Neural progenitor cell (in vitro differentiated cells): ENCODE results near the gene FAM174C. TPM values are rescaled to one million over a fixed set of nuclear protein-coding genes. Genes with fewer than 3 reads are reported as not detected.

Source experiments
- DNase-seq: peaks from one replicate; pipeline ENCODE4 v3.0.0-alpha.2; 2016; ENCODE audit warnings: low spot score
- H2AFZ ChIP-seq: fragments of 200-600 bp; sonication (generic); replicated peaks from 2 replicates; pipeline ENCODE4 v1.6.1; 2016; ENCODE audit warnings: antibody characterized with exemption
- H3F3A ChIP-seq: fragments of 200-600 bp; sonication (generic); 2 replicates; pipeline ENCODE4 v1.6.1; 2016; ENCODE audit warnings: antibody characterized with exemption, low read depth
- H3K27ac ChIP-seq: fragments of 200-600 bp; sonication (generic); 2 replicates; pipeline ENCODE4 v1.5.1; 2016; ENCODE audit warnings: mild to moderate bottlenecking
- H3K27me3 ChIP-seq: fragments of 200-600 bp; sonication (generic); 2 replicates; pipeline ENCODE4 v1.6.1; 2016; ENCODE audit warnings: mild to moderate bottlenecking, moderate library complexity
- H3K36me3 ChIP-seq: fragments of 200-600 bp; sonication (generic); 2 replicates; pipeline ENCODE4 v1.5.1; 2016
- H3K4me1 ChIP-seq: fragments of 200-600 bp; sonication (generic); 2 replicates; pipeline ENCODE4 v1.6.1; 2016; ENCODE audit warnings: mixed run types
- H3K4me2 ChIP-seq: fragments of 200-600 bp; sonication (generic); 2 replicates; pipeline ENCODE4 v1.6.1; 2016
- H3K4me3 ChIP-seq: fragments of 200-600 bp; sonication (generic); 2 replicates; pipeline ENCODE4 v1.5.1; 2016
- H3K79me2 ChIP-seq: fragments of 200-600 bp; sonication (generic); 2 replicates; pipeline ENCODE4 v1.6.1; 2016; ENCODE audit warnings: low read depth
- H3K9ac ChIP-seq: fragments of 200-600 bp; sonication (generic); 2 replicates; pipeline ENCODE4 v1.6.1; 2016
- H3K9me3 ChIP-seq: fragments of 200-600 bp; sonication (generic); 2 replicates; pipeline ENCODE4 v1.5.1; 2016; ENCODE audit warnings: low read depth
- H4K20me1 ChIP-seq: fragments of 200-600 bp; sonication (generic); 2 replicates; pipeline ENCODE4 v1.6.1; 2016; ENCODE audit warnings: low read depth
- H3K27ac Mint-ChIP-seq: 3 replicates; pipeline ENCODE4 v1.8.0; 2021; ENCODE audit warnings: mixed read lengths
- H3K27me3 Mint-ChIP-seq: 2 replicates; pipeline ENCODE4 v1.8.0; 2022; ENCODE audit warnings: low read depth, mild to moderate bottlenecking, inconsistent platforms, moderate library complexity, mixed read lengths; ENCODE audit not compliant: insufficient read depth
- H3K36me3 Mint-ChIP-seq: 3 replicates; pipeline ENCODE4 v1.8.0; 2021; ENCODE audit warnings: mixed read lengths
- H3K4me1 Mint-ChIP-seq: 3 replicates; pipeline ENCODE4 v1.8.0; 2021; ENCODE audit warnings: mixed read lengths
- H3K4me3 Mint-ChIP-seq: 3 replicates; pipeline ENCODE4 v1.8.0; 2021; ENCODE audit warnings: mild to moderate bottlenecking, moderate library complexity, mixed read lengths
- H3K9me3 Mint-ChIP-seq: 3 replicates; pipeline ENCODE4 v1.8.0; 2020; ENCODE audit warnings: mixed read lengths
- EZH2 ChIP-seq: fragments of 200-600 bp; sonication (generic); IDR thresholded peaks from 2 replicates; pipeline ENCODE4 v1.6.1; 2017; ENCODE audit warnings: antibody characterized with exemption, mild to moderate bottlenecking, moderate library complexity
- EZH2phosphoT487 ChIP-seq: fragments of 200-600 bp; sonication (generic); IDR thresholded peaks from 2 replicates; pipeline ENCODE4 v1.6.1; 2017; ENCODE audit warnings: antibody characterized with exemption
- total RNA-seq: library from RNA; depleted of rRNA; stranded (reverse); fragments of >200 nt; gene quantifications from 2 replicates; pipeline ENCODE4 v1.2.3, GENCODE V29; 2015; ENCODE audit warnings: low replicate concordance
- TF ChIP-seq, protein P1 (sequence below): fragments of 200-600 bp; sonication (generic); IDR thresholded peaks from 2 replicates; pipeline ENCODE4 v1.5.1; 2017; ENCODE audit warnings: antibody characterized with exemption, mild to moderate bottlenecking

The FAM174C gene
- total RNA-seq, 1 donor from 2014 or later = 4.8 TPM

- H3K9me3 Mint-ChIP-seq = no peaks in the 10 kb centered on the region
- peaks cover 2% of the 10 kb centered on the region for H3K27me3 Mint-ChIP-seq
- Histone ChIP-seq H3K4me2 (no peak overlapping the region), H3K79me2 (no peaks in the 10 kb centered on the region), H3K4me3 (no peak overlapping the region), H3K27me3 (peaks cover 18% of the 10 kb centered on the region), H3K4me1 (no peaks in the 10 kb centered on the region), H3K27ac (no peak overlapping the region), H3K9ac (no peak overlapping the region), H4K20me1 (peaks cover 69% of the 10 kb centered on the region), H3K36me3 (no peaks in the 10 kb centered on the region), H2AFZ (no peak overlapping the region), H3K9me3 (no peaks in the 10 kb centered on the region), H3F3A (peaks cover 4% of the 10 kb centered on the region)
- no peak overlapping the region for H3K4me3 Mint-ChIP-seq
- TF ChIP-seq EZH2 (no peak), EZH2phosphoT487 (no peak)
- TF ChIP-seq, protein P1, sequence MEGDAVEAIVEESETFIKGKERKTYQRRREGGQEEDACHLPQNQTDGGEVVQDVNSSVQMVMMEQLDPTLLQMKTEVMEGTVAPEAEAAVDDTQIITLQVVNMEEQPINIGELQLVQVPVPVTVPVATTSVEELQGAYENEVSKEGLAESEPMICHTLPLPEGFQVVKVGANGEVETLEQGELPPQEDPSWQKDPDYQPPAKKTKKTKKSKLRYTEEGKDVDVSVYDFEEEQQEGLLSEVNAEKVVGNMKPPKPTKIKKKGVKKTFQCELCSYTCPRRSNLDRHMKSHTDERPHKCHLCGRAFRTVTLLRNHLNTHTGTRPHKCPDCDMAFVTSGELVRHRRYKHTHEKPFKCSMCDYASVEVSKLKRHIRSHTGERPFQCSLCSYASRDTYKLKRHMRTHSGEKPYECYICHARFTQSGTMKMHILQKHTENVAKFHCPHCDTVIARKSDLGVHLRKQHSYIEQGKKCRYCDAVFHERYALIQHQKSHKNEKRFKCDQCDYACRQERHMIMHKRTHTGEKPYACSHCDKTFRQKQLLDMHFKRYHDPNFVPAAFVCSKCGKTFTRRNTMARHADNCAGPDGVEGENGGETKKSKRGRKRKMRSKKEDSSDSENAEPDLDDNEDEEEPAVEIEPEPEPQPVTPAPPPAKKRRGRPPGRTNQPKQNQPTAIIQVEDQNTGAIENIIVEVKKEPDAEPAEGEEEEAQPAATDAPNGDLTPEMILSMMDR = no peak
- DNase-seq = no peak
- H3K4me1 Mint-ChIP-seq = peaks cover 3% of the 10 kb centered on the region
- H3K27ac Mint-ChIP-seq = no peak overlapping the region
- H3K36me3 Mint-ChIP-seq = peaks cover 3% of the 10 kb centered on the region
Observed at GRCh38 chr19:1294688-1295087, 19.4 kb downstream of the FAM174C start.

DNA sequence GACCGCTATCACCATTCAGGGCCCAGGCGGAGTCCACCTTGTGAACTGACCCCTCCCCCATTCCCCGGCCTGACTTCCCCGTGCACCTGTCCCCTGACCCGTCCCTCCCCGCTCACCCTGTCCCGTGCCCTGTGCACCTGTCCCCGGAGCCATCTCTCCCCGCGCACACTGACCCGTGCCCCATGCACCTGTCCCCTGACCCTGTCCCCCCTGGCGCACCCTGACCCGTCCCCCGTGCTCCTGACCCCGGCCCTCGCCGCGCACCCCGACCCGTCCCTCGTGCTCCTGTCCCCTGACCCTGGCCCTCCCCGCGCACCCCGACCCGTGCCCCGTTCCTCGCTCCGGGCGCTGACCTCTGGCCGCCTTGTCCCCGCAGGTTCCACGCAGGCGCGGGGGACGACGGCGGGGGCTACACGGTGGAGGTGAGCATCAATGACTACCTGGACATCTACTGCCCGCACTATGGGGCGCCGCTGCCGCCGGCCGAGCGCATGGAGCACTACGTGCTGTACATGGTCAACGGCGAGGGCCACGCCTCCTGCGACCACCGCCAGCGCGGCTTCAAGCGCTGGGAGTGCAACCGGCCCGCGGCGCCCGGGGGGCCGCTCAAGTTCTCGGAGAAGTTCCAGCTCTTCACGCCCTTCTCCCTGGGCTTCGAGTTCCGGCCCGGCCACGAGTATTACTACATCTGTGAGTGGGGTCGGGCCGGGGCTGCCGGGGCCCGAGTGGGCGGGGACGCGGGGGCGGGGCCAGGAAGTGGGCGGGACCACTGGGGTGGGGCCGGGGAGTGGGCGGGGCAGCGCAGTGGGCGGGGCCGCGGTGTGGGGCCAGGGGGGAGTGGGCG is 20.1 kb downstream of the FAM174C start:
- TF ChIP-seq EZH2 = no peak
- TF ChIP-seq, protein P1 = no peak
- no peak for TF ChIP-seq EZH2phosphoT487
- Histone ChIP-seq H3K4me3 (peak overlapping the region; percentile 32), H3F3A (peaks cover 4% of the 10 kb centered on the region), H3K4me2 (peak overlapping the region; percentile 70), H2AFZ (no peak overlapping the region), H3K9ac (no peak overlapping the region), H3K79me2 (no peaks in the 10 kb centered on the region), H3K36me3 (no peaks in the 10 kb centered on the region), H3K27me3 (peaks cover 18% of the 10 kb centered on the region), H3K9me3 (no peaks in the 10 kb centered on the region), H4K20me1 (peaks cover 64% of the 10 kb centered on the region), H3K4me1 (no peaks in the 10 kb centered on the region), H3K27ac (no peak overlapping the region)
- Mint-ChIP-seq H3K36me3 (peaks cover 3% of the 10 kb centered on the region), H3K27me3 (peaks cover 2% of the 10 kb centered on the region), H3K27ac (no peak overlapping the region), H3K4me1 (peaks cover 3% of the 10 kb centered on the region), H3K9me3 (no peaks in the 10 kb centered on the region), H3K4me3 (no peak overlapping the region)
- peak; percentile 39 for DNase-seq

- H3K4me1 Mint-ChIP-seq = peaks cover 7% of the 10 kb centered on the region
- no peak overlapping the region for H3K4me2 ChIP-seq
Observed at GRCh38 chr19:1296078-1296477, 20.7 kb downstream of the FAM174C start.

More at GRCh38 chr19:1296078-1296477, 20.7 kb downstream of the FAM174C start:
- H3K9ac ChIP-seq = no peak overlapping the region
- H3F3A ChIP-seq = peaks cover 4% of the 10 kb centered on the region
- H3K4me3 Mint-ChIP-seq = peak overlapping the region; percentile 33
- H3K9me3 ChIP-seq = no peaks in the 10 kb centered on the region
- H3K27ac ChIP-seq = no peak overlapping the region
- H3K27me3 Mint-ChIP-seq = peaks cover 4% of the 10 kb centered on the region
- H2AFZ ChIP-seq = no peak overlapping the region
- no peak overlapping the region for H3K27ac Mint-ChIP-seq
- DNase-seq = no peak
- no peaks in the 10 kb centered on the region for H3K4me1 ChIP-seq
- no peaks in the 10 kb centered on the region for H3K36me3 ChIP-seq
- TF ChIP-seq EZH2 = no peak
- TF ChIP-seq, protein P1 = no peak
- no peak for TF ChIP-seq EZH2phosphoT487
- H3K4me3 ChIP-seq = no peak overlapping the region
- H3K9me3 Mint-ChIP-seq = no peaks in the 10 kb centered on the region
- peaks cover 57% of the 10 kb centered on the region for H4K20me1 ChIP-seq
- H3K79me2 ChIP-seq = no peaks in the 10 kb centered on the region
- H3K27me3 ChIP-seq = peaks cover 18% of the 10 kb centered on the region
- peaks cover 5% of the 10 kb centered on the region for H3K36me3 Mint-ChIP-seq
